ENCODE results near the gene SPPL3.

The SPPL3 gene

DNA sequence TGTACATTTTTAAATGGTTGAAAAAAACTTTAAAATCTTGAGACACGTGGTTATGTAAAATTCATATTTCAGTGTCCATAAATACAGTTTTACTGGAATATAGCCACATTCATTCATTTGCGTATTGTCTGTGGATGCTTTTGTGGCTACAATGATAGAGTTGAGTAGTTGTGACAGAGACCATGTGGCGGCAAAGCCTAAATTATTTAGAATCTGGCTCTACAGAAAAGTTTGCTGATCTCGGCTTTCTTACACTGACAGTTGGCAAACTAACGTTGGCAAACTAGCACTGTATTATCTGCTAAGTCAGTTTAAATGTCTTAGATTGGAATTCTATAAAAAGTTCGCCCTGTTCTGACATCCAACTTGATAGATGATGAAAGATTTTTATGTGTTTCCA, 191.5 kb downstream of the SPPL3 start:
- DNase-seq (ENCODE audit: low read depth): no peak
- no peak overlapping the region for H3K4me3 ChIP-seq (ENCODE audit: control insufficient read depth, low read depth, low read length)
- TF ChIP-seq, protein P1, sequence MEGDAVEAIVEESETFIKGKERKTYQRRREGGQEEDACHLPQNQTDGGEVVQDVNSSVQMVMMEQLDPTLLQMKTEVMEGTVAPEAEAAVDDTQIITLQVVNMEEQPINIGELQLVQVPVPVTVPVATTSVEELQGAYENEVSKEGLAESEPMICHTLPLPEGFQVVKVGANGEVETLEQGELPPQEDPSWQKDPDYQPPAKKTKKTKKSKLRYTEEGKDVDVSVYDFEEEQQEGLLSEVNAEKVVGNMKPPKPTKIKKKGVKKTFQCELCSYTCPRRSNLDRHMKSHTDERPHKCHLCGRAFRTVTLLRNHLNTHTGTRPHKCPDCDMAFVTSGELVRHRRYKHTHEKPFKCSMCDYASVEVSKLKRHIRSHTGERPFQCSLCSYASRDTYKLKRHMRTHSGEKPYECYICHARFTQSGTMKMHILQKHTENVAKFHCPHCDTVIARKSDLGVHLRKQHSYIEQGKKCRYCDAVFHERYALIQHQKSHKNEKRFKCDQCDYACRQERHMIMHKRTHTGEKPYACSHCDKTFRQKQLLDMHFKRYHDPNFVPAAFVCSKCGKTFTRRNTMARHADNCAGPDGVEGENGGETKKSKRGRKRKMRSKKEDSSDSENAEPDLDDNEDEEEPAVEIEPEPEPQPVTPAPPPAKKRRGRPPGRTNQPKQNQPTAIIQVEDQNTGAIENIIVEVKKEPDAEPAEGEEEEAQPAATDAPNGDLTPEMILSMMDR (IDR thresholded peaks at IDR 0.05; ENCODE audit: control insufficient read depth, insufficient read depth, low read depth, low read length, missing control alignments): no peak
